GM21737 (cell line): ENCODE results near the gene DCAF15.

Experiments
- ATAC-seq: cut with Tn5 transposase; IDR thresholded peaks from one replicate; pipeline ENCODE4 v1.9.1; 2021; ENCODE audit warnings: mild to moderate bottlenecking, moderate library complexity; ENCODE audit not compliant: unreplicated experiment

The DCAF15 gene

GRCh38 chr19:13929956-13930355 is 22.4 kb upstream of the DCAF15 start:
- no peak for ATAC-seq

DNA sequence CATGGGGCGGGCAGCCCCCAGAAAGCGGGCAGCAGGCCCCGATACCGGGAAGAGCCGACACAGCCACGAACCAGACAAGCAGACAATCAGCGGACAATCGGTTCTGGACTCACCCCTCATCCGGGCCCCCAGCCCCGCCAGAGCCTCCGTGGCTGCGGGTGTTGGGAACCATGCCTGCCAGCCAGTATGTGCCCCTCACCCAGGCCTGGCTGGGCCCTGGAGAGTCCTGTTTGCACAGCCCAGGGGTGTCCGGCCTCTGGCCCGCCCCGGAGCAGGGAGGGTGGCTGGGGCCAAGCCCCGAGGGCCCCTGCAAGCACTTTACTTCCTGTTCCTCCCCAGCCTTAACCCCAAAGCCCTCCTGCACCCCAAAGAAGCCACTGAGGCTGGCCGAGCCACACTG is 21.9 kb upstream of the DCAF15 start:
- no peak for ATAC-seq

DNA sequence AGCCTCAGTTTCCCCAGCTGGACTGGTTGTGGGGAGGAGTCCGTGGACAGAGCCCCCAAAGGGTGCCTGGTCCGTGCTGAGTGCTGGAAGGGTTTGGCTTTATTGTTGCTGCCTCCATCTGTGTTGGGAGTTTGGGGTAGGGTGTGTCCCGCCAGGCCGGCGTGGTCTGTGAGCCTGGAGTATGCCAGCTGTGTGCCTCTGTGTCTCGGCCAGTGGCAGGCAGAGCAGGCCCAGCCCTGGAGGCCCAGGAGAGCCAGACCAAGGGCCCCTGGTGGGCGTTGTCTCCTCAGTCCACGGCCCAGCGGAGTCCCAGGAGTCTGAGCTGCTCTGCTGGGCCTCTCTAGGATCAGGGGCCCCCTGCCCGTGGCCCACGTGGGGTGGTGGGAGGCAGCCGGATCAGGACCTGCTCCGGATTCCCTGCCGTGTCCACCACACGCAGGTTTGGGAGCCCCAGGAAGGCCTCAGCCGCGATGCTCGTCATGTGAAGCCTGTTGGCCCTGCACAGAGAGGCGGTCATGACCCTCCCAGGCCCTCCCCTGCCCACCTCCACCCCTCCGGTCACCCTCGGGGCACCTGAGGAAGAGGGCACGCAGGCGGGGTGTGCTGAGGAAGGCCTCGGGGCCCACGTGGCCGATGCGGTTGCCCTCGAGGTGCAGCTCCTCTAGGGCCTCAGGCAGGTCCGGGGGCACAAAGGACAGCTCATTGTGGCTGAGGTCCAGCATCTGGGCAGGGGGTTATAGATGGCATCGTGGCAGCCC is 20.7 kb upstream of the DCAF15 start:
- no peak for ATAC-seq

DNA sequence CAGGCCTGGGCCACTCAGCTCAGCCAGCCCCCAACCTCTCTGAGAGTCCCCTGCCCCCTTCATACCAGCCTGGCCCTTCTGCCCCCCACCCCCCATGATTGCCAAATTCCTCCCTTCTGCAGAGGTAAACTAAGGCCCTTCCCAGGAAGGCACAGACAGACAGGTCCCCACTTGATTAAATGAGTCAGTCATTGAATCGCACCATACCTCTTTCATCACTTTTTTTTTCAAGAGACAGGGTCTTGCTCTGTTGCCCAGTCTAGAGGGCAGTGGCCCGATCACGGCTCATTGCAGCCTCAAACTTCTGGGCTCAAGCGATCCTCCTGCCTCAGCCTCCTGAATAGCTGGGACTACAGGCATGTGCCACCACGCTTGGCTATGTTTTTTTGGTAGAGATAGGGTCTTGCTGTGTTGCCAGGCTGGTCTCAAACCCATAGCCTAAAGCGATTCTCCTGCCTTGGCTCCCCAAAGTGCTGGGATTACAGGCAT is 20.1 kb upstream of the DCAF15 start:
- ATAC-seq: no peak

DNA sequence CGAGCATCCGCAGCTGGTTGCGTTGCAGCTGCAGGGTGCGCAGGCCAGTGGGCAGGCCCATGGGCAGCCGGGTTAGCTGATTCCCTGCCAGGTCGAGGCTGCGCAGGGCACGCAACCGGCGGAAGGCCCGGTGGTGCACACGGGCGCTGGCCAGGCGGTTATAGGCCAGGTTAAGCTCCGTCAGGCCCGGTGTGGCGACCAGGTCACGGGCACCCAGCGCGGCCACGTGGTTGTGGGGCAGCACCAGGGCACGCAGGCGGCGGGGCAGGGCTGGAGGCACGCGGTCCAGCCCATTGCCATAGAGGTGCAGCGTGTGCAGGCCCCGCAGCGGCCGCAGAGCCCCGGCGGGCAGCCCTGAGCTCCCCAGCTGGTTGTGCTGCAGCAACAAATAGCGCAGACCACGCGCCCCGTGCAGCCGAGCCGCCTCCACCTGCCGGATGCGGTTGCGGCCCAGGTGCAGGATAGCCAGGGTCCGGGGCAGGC is 19.4 kb upstream of the DCAF15 start:
- no peak for ATAC-seq

GRCh38 chr19:13934785-13935109 is 17.6 kb upstream of the DCAF15 start:
- ATAC-seq: no peak

DNA sequence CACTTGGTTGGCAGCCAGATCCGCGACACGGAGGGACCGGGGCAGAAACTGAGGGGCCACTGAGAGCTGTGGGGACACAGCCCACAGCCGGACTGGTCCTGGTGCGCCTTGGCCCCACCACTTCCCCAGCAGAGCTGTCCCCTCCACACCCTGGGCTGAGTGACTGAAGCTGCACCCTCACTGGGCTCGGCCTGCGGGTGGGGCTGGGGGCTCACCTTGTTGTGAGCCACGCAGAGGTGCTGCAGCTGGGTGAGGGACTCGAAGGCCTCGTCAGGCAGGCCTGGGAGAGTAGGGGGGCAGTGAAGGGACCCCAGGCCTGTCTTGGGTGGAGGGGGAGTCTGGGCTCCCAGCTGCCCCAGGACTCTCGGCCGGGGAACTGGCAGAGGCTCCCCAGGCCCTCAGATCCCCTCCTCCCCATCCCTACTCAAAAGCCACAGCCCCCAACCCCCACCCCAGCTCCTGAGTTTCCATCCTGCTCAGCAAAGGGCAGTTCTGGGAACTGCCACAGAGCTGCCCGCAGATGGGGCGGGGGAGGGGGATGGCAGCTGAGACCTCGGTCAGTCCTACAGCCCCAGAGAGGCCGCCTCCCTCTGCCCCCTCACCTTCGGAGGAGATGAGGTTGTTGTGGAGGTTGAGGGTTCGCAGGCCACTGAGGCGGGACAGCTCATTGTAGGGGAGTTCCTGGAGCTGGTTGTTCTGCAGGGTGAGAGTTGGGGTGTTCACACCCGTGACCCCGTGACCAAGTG is 16.4 kb upstream of the DCAF15 start:
- no peak for ATAC-seq

GRCh38 chr19:13937479-13938300 is 14.6 kb upstream of the DCAF15 start:
- no peak for ATAC-seq

GRCh38 chr19:13938301-13939064 is 13.8 kb upstream of the DCAF15 start, which contains the start of gene PODNL1:
Gene PODNL1 (minus strand): TSS chr19:13938417. CDS start chr19:13938181, 236 bp downstream.
- ATAC-seq: no peak

DNA sequence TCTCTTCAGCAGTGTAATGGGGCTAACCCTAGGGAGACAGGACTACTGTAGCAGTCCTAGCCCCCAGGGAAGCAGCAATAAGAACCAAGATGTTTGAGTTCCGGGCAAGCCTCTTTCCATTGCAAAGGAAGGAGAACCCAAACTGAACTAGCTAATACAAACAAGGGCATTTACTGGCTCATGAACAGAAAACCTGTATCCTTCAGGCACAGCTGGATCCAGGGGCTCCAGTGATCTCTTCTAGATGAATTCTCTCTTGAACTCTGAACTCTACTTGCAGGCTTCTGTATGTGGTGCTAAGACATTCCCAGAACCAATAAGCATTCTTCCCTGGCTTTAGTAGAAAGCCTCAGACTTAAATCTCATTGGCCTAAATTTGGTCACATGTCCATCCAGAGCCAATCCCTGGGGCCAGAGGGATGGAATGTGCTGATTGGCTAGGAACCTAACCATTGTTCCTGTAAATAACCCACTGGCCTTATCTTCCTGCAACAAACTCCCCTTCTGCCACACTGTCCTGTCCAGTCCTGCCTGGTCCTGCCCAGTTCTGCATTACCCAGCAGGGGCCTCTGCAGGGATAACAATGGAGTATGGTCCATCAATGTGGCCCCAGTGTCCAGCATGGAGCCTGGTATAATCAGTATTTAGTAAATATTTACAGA is 10.2 kb upstream of the DCAF15 start:
- no peak for ATAC-seq

- no peak for ATAC-seq
Measured at GRCh38 chr19:13946414-13946813, 5.9 kb upstream of the DCAF15 start.

DNA sequence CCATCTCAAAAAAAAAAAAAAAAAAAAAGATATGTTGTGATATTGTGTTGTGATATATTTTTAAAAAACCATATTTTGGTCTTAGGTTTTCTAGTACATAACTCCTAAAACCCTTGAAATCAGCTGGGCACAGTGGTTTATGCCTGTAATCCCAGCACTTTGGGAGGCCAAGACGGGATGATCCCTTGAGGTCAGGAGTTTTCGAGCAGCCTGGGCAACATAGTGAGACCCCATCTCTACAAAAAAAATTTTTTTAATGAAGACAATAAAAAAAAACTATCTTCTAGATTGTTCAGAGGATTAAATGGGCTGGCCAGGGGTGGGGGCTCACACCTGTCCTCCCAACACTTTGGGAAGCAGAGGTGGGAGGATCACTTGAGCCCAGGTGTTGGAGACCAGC is 1.3 kb upstream of the DCAF15 start:
- no peak for ATAC-seq

DNA sequence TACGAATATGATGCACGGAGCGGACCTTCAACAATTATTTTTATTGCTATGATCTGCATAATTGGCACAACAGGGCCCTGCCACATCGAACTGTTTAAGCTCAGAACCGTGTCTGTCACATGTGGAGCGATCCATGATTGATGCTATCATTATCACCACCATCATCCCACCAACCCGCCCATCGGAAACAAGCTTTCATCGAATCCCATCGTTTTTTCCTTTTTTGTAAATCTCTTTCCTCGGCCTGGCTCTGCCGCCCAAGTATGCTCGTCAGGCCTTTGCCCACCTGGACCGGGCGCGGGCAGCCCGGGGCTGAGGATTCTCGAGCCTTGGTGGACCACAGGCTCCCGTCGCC is 533 bp upstream of the DCAF15 start:
- ATAC-seq: peak; percentile 2

- ATAC-seq: no peak
Measured at GRCh38 chr19:13952931-13953531, 722 bp downstream of the DCAF15 start.

- no peak for ATAC-seq
Measured at GRCh38 chr19:13954185-13954584, 1.9 kb downstream of the DCAF15 start.

GRCh38 chr19:13955662-13956364 is 3.5 kb downstream of the DCAF15 start:
- ATAC-seq: no peak

GRCh38 chr19:13956365-13956744 is 4.0 kb downstream of the DCAF15 start:
- no peak for ATAC-seq

DNA sequence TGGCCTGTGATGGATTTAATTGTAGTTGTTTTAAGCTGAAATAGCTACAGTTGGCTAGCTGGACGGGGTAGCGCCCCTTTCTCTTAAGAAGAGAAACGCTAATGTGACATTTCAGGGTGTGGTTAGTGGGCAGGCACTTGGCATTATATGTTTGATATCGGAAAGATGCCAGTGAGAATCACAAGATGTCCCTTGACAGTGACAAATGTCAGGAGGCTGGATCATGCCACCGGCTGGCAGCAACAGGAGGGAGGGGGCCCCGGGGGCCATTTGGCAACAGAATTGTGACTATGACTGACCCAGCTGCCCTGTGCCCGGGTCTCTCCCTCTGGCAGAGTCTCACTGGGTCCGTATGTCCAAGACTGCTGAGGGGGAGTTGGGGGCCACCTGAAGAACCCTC is 4.7 kb downstream of the DCAF15 start:
- no peak for ATAC-seq

GRCh38 chr19:13958043-13958442 is 5.7 kb downstream of the DCAF15 start:
- ATAC-seq: no peak
